Stomach (tissue), 4 donors: ENCODE measurements around the gene ATP2B2.

Experiments
- EP300 ChIP-seq: sonication (generic); formaldehyde crosslinking; IDR thresholded peaks from one replicate; pipeline ENCODE4 v1.6.1; 2017; ENCODE audit warnings: antibody characterized with exemption
- POLR2A ChIP-seq, 4 donors: fragments of 450-650 bp; IDR thresholded peaks; one replicate each; pipeline ENCODE4 v1.6.1; 2016; ENCODE audit warnings: antibody characterized with exemption in 4 of 4, control low read depth in 2 of 4, mild to moderate bottlenecking in 1 of 4, moderate library complexity in 1 of 4
- TF ChIP-seq, protein P1 (sequence below), 7 experiments: fragments of 450-650 bp in 4 of 7; fragments of 200-600 bp in 3 of 7; sonication (generic) in 3 of 7; IDR thresholded peaks; one replicate each; pipeline ENCODE4 v1.5.1; 2016 to 2019; ENCODE audit warnings: antibody characterized with exemption in 7 of 7, control low read depth in 2 of 7, mild to moderate bottlenecking in 1 of 7

DNA sequence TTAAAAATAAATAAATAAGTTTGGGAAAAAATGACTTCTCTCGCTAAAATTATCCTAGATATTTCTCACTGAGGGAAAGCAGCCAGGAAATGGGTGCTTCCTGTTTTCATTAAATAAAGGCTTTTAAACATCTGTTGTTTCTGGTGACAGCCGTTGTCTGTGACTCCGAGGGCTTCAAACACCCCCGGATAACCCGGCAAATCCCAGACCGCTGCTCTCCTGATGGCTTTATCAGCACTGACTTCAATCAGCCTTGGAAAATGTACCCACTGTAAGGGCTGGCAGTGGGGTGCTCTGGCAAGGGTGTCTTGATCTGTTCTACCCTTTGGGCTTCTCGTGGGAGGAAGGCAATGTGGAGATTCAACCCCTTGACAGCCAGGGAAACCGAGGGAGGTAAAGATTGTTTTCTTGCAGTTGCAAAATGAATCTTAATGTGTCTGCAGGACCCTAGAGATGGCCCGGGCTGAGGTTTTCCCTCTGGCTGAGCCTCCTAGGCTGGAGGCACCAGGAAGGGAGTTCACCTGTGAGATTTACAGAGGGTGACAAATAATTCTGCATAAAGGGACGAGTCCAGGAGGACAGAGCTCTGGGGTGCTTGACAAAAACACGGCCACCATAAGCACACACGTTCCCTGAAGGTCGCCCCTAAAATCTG, 150.9 kb downstream of the ATP2B2 start:
- TF ChIP-seq, protein P1, sequence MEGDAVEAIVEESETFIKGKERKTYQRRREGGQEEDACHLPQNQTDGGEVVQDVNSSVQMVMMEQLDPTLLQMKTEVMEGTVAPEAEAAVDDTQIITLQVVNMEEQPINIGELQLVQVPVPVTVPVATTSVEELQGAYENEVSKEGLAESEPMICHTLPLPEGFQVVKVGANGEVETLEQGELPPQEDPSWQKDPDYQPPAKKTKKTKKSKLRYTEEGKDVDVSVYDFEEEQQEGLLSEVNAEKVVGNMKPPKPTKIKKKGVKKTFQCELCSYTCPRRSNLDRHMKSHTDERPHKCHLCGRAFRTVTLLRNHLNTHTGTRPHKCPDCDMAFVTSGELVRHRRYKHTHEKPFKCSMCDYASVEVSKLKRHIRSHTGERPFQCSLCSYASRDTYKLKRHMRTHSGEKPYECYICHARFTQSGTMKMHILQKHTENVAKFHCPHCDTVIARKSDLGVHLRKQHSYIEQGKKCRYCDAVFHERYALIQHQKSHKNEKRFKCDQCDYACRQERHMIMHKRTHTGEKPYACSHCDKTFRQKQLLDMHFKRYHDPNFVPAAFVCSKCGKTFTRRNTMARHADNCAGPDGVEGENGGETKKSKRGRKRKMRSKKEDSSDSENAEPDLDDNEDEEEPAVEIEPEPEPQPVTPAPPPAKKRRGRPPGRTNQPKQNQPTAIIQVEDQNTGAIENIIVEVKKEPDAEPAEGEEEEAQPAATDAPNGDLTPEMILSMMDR (IDR thresholded peaks at IDR 0.05): no peak
- no peak for TF ChIP-seq POLR2A (IDR thresholded peaks at IDR 0.05)
- TF ChIP-seq EP300: no peak
